WTC11 (cell line): ENCODE measurements around the gene DNMT3A.

Source experiments
- AFF4 ChIP-seq: sonication (generic); formaldehyde crosslinking; IDR thresholded peaks from 2 replicates; pipeline ENCODE4 v1.8.1; 2023; ENCODE audit warnings: mild to moderate bottlenecking, missing genetic modification reagents, borderline replicate concordance
- CTCF ChIP-seq: fragments of 200-600 bp; IDR thresholded peaks from 2 replicates; pipeline ENCODE4 v1.8.0; 2022; ENCODE audit warnings: antibody characterized with exemption
- E2F1 ChIP-seq: sonication (generic); formaldehyde crosslinking; IDR thresholded peaks from 2 replicates; pipeline ENCODE4 v1.8.0; 2022; ENCODE audit warnings: mild to moderate bottlenecking, missing genetic modification reagents
- NFYB ChIP-seq: sonication (generic); formaldehyde crosslinking; conservative IDR thresholded peaks from 2 replicates; pipeline ENCODE4 v1.8.0; 2022; ENCODE audit warnings: low read depth, missing genetic modification reagents

GRCh38 chr2:25226827-25227226 lies 114.9 kb downstream of the DNMT3A start:
- TF ChIP-seq E2F1 (CRISPR knock-in tag) (no peak), AFF4 (CRISPR knock-in tag) (no peak), CTCF (no peak), NFYB (CRISPR knock-in tag) (no peak)
